ENCODE results near the gene GPHN.

Gene GPHN

DNA sequence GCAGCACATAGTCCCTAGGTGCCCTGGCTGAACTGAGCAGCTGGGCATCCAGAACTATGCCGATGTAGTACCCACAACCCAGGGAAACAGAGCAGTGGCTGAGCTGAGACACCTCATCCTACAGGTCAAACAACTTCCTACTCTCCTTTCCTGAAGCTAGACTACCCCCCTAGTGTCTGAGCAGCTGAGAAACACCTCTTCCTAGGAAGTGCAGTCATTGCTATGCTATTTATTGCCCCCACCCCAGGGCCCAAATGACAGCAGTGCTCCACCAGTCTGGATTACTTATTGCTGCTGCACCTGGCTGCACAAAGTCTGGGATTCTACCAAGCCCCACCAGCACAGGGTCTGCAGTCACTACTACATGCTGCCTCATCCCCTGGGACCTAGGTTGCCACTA lies 664.6 kb downstream of the GPHN start:
- Histone ChIP-seq H3K36me3 (ENCODE audit: control insufficient read depth in 2 of 2, insufficient read depth in 2 of 2, low read length in 2 of 2) (peaks cover 5 to 6% of the 10 kb centered on the region in 2 donors), H3K9ac (ENCODE audit: low read depth in 1 of 2, low read length in 2 of 2) (no peak overlapping the region), H3K4me1 (ENCODE audit: control insufficient read depth in 2 of 2, insufficient read depth in 2 of 2, low read length in 2 of 2) (peaks cover 0 to 2% of the 10 kb centered on the region in 2 donors), H3K4me3 (ENCODE audit: low read length in 2 of 2) (no peak overlapping the region), H3K9me3 (ENCODE audit: control insufficient read depth in 2 of 2, low read length in 2 of 2) (peaks cover 0 to 3% of the 10 kb centered on the region in 2 donors), H3K27me3 (ENCODE audit: control insufficient read depth in 2 of 2, insufficient read depth in 2 of 2, low read length in 2 of 2) (no peaks in the 10 kb centered on the region), H3K27ac (ENCODE audit: low read depth in 2 of 2, low read length in 2 of 2) (no peak overlapping the region)

DNA sequence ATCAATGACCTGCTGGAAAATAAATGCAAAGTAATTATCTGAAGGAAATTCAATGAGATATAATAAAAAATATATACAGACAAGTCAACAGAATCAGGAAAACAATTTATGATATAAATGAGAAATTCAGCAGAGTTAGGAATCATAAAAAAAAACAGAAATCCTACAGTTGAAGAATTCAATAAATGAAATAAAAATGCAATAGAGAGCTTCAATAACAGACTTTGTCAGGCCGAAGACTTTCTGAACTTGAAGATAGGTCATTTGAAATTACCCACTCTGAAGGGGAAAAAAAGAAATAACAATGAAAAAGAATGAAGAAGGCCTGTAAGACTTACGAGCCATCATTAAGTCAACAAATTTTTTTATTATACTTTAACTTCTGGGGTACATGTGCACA lies 665.8 kb downstream of the GPHN start:
- Histone ChIP-seq H3K9me3 (ENCODE audit: control insufficient read depth in 2 of 2, low read length in 2 of 2) (peaks cover 2 to 3% of the 10 kb centered on the region in 2 donors), H3K4me3 (ENCODE audit: low read length in 2 of 2) (no peak overlapping the region), H3K27me3 (ENCODE audit: control insufficient read depth in 2 of 2, insufficient read depth in 2 of 2, low read length in 2 of 2) (no peaks in the 10 kb centered on the region), H3K4me1 (ENCODE audit: control insufficient read depth in 2 of 2, insufficient read depth in 2 of 2, low read length in 2 of 2) (peaks cover 0 to 2% of the 10 kb centered on the region in 2 donors), H3K27ac (ENCODE audit: low read depth in 2 of 2, low read length in 2 of 2) (no peak overlapping the region), H3K9ac (ENCODE audit: low read depth in 1 of 2, low read length in 2 of 2) (no peak overlapping the region), H3K36me3 (ENCODE audit: control insufficient read depth in 2 of 2, insufficient read depth in 2 of 2, low read length in 2 of 2) (peaks cover 5 to 7% of the 10 kb centered on the region in 2 donors)

DNA sequence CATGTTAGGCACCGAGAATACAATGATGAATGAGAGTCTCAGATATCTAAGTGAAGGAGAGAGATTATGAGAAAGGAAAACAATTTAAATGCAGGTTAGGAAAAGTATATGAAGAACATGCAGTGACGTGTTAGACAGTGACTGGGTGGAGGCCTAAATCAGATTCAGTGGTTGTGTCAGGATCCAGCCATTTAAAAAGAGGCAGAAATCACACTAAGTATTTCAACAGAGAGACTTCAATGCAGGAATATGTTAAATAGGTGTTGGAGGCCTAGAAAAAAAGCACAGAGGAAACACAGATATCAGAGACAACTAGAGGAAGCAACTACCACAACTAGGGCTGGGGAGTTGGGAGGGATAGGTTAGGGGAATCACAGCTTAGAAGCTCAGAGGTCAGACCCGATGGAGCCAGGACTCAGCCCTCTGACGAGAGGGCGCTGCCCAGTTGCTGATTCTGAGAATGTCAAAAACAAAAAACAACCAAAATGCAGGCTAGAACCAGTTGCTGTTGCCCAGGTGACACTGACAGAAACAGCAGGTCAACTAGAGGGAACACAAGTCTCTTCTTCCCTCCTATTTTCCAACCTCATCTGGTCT lies 678.3 kb downstream of the GPHN start:
- Histone ChIP-seq H3K9me3 (ENCODE audit: control insufficient read depth in 2 of 2, low read length in 2 of 2) (no peaks in the 10 kb centered on the region), H3K27ac (ENCODE audit: low read depth in 2 of 2, low read length in 2 of 2) (no peak overlapping the region), H3K36me3 (ENCODE audit: control insufficient read depth in 2 of 2, insufficient read depth in 2 of 2, low read length in 2 of 2) (no peaks in the 10 kb centered on the region), H3K4me3 (ENCODE audit: low read length in 2 of 2) (no peak overlapping the region), H3K9ac (ENCODE audit: low read depth in 1 of 2, low read length in 2 of 2) (no peak overlapping the region), H3K4me1 (ENCODE audit: control insufficient read depth in 2 of 2, insufficient read depth in 2 of 2, low read length in 2 of 2) (no peaks in the 10 kb centered on the region), H3K27me3 (ENCODE audit: control insufficient read depth in 2 of 2, insufficient read depth in 2 of 2, low read length in 2 of 2) (no peaks in the 10 kb centered on the region)

DNA sequence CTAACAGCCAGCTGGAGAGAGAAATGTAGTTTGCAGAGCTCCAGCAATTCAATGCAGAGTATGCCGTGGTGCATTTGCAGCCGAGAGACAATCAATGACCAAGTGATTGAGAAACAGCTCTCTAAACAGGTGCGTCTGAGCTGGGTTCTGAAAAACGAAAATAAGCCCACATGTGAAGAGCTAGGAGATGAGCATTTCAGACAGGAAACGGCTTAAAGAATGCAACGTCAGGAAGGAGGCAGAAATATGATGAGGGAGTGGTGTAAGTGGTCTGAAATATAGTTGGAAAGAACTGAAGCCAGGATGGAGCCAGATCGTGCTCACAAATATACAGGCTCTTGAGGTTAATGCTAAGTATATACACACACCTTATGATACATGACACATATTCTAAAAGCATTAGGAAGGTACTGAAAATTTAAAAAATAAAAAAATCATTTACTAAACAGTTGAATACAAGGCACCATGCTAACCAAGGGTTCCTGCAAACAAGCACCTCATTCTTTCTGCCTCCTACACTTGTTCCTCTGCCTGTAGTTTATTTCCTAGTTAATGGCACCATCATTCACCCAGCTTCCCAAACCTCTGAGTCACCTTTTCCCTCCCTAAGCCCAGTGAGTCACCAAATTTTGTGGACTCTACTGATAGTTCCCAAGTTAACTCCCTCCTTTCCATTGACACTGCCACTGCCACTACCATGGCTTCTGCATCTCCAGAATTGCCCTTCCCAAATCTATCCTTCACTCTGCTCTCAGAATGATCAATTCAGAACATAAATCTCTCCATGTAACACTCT lies 679.0 kb downstream of the GPHN start:
- no peaks in the 10 kb centered on the region for H3K9me3 ChIP-seq (ENCODE audit: control insufficient read depth in 2 of 2, low read length in 2 of 2)
- H3K27me3 ChIP-seq (ENCODE audit: control insufficient read depth in 2 of 2, insufficient read depth in 2 of 2, low read length in 2 of 2) = no peaks in the 10 kb centered on the region
- no peaks in the 10 kb centered on the region for H3K36me3 ChIP-seq (ENCODE audit: control insufficient read depth in 2 of 2, insufficient read depth in 2 of 2, low read length in 2 of 2)
- no peaks in the 10 kb centered on the region for H3K4me1 ChIP-seq (ENCODE audit: control insufficient read depth in 2 of 2, insufficient read depth in 2 of 2, low read length in 2 of 2)
- H3K27ac ChIP-seq (ENCODE audit: low read depth in 2 of 2, low read length in 2 of 2) = peak overlapping the region in 1 of 2 donors; percentile 1
- H3K9ac ChIP-seq (ENCODE audit: low read depth in 1 of 2, low read length in 2 of 2) = no peak overlapping the region
- no peak overlapping the region for H3K4me3 ChIP-seq (ENCODE audit: low read length in 2 of 2)

DNA sequence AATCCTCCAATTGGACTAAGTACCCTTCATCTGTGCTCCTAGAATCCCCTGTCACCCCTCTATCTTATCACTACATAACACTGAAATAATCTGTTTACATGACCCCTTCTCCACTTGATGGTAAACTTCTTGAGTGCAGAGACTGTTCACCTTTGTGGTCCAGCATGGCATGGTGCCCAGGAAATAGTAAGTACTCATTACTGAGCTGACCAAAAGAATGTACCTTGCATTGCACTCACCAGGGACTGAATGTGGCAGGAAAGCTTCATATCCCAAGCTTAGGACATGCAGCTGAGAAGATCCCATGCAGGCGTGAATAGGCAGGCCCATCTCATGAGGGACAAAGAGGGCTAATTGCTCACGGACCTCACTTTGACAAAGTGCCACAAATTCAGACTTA lies 679.9 kb downstream of the GPHN start:
- H3K9ac ChIP-seq (ENCODE audit: low read depth in 1 of 2, low read length in 2 of 2) = no peak overlapping the region
- no peak overlapping the region for H3K27ac ChIP-seq (ENCODE audit: low read depth in 2 of 2, low read length in 2 of 2)
- H3K4me3 ChIP-seq (ENCODE audit: low read length in 2 of 2) = no peak overlapping the region
- no peaks in the 10 kb centered on the region for H3K36me3 ChIP-seq (ENCODE audit: control insufficient read depth in 2 of 2, insufficient read depth in 2 of 2, low read length in 2 of 2)
- no peaks in the 10 kb centered on the region for H3K27me3 ChIP-seq (ENCODE audit: control insufficient read depth in 2 of 2, insufficient read depth in 2 of 2, low read length in 2 of 2)
- H3K4me1 ChIP-seq (ENCODE audit: control insufficient read depth in 2 of 2, insufficient read depth in 2 of 2, low read length in 2 of 2) = no peaks in the 10 kb centered on the region
- no peaks in the 10 kb centered on the region for H3K9me3 ChIP-seq (ENCODE audit: control insufficient read depth in 2 of 2, low read length in 2 of 2)

DNA sequence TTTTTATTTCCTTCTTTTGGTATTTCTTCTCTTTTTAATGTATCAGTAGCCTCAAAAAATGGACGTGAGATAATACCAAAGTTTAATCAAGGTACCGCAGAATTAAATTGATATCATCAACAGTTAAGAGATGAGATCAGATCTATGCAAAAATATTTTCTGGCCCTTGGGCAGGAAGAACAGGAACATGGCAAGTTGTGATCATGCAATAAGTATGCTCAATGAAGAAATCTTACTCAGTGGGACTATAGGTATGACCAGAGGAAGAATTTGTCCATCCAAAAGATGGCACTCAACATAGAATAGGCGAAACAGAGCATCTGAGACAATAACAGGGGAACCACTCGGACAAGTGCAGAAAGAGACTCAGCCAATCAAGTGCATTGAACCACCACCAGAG lies 680.4 kb downstream of the GPHN start:
- no peak overlapping the region for H3K9ac ChIP-seq (ENCODE audit: low read depth in 1 of 2, low read length in 2 of 2)
- no peaks in the 10 kb centered on the region for H3K9me3 ChIP-seq (ENCODE audit: control insufficient read depth in 2 of 2, low read length in 2 of 2)
- no peaks in the 10 kb centered on the region for H3K27me3 ChIP-seq (ENCODE audit: control insufficient read depth in 2 of 2, insufficient read depth in 2 of 2, low read length in 2 of 2)
- H3K27ac ChIP-seq (ENCODE audit: low read depth in 2 of 2, low read length in 2 of 2) = no peak overlapping the region
- no peak overlapping the region for H3K4me3 ChIP-seq (ENCODE audit: low read length in 2 of 2)
- H3K36me3 ChIP-seq (ENCODE audit: control insufficient read depth in 2 of 2, insufficient read depth in 2 of 2, low read length in 2 of 2) = no peaks in the 10 kb centered on the region
- no peaks in the 10 kb centered on the region for H3K4me1 ChIP-seq (ENCODE audit: control insufficient read depth in 2 of 2, insufficient read depth in 2 of 2, low read length in 2 of 2)

DNA sequence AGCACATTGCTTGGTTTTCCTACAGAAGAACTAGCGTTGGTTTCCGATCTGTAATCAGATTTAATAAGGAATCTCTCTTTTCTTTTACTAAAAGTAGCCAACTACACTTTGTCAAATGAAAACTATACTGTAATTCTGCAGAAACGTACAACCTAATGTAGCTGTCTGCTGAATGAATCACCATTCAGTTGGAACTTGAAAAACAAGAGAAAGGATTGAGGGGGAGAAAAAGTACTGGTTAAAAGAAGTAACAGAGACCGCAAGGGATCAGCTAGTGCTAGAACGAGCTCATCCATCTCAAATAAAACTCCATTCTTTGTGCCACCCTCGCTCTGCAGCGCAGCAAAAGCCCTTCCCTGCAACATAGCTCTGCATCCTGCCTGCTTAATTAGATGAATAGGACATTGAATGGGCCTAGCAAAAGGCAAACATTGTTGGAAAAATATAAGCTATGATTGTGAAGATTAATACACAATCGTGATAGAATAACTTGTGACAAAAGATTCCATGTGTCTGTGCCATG lies 683.9 kb downstream of the GPHN start:
- no peaks in the 10 kb centered on the region for H3K4me1 ChIP-seq (ENCODE audit: control insufficient read depth in 2 of 2, insufficient read depth in 2 of 2, low read length in 2 of 2)
- H3K4me3 ChIP-seq (ENCODE audit: low read length in 2 of 2) = no peak overlapping the region
- H3K27ac ChIP-seq (ENCODE audit: low read depth in 2 of 2, low read length in 2 of 2) = no peak overlapping the region
- H3K9me3 ChIP-seq (ENCODE audit: control insufficient read depth in 2 of 2, low read length in 2 of 2) = no peaks in the 10 kb centered on the region
- H3K9ac ChIP-seq (ENCODE audit: low read depth in 1 of 2, low read length in 2 of 2) = no peak overlapping the region
- H3K36me3 ChIP-seq (ENCODE audit: control insufficient read depth in 2 of 2, insufficient read depth in 2 of 2, low read length in 2 of 2) = no peaks in the 10 kb centered on the region
- no peaks in the 10 kb centered on the region for H3K27me3 ChIP-seq (ENCODE audit: control insufficient read depth in 2 of 2, insufficient read depth in 2 of 2, low read length in 2 of 2)

DNA sequence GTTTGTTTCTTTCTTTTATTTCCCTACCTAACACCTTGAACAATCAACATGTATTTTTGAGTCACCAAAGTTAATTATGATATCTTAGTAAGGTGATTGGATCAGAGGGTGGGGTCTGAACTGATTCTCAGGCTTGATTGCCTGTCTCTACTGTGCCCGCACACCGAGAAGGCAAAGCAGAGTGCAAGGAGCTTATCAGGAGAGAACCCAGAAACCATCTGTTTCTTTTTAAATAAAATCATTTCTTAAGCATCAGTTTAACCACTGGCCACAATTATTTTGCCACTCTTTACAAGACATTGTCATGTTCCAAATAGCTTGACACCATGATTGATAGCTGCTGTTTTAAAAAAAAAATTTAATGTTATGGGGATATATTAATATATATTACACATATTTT lies 684.4 kb downstream of the GPHN start:
- H3K4me3 ChIP-seq (ENCODE audit: low read length in 2 of 2) = no peak overlapping the region
- no peak overlapping the region for H3K27ac ChIP-seq (ENCODE audit: low read depth in 2 of 2, low read length in 2 of 2)
- H3K36me3 ChIP-seq (ENCODE audit: control insufficient read depth in 2 of 2, insufficient read depth in 2 of 2, low read length in 2 of 2) = no peaks in the 10 kb centered on the region
- no peaks in the 10 kb centered on the region for H3K4me1 ChIP-seq (ENCODE audit: control insufficient read depth in 2 of 2, insufficient read depth in 2 of 2, low read length in 2 of 2)
- no peaks in the 10 kb centered on the region for H3K27me3 ChIP-seq (ENCODE audit: control insufficient read depth in 2 of 2, insufficient read depth in 2 of 2, low read length in 2 of 2)
- H3K9ac ChIP-seq (ENCODE audit: low read depth in 1 of 2, low read length in 2 of 2) = no peak overlapping the region
- no peaks in the 10 kb centered on the region for H3K9me3 ChIP-seq (ENCODE audit: control insufficient read depth in 2 of 2, low read length in 2 of 2)

DNA sequence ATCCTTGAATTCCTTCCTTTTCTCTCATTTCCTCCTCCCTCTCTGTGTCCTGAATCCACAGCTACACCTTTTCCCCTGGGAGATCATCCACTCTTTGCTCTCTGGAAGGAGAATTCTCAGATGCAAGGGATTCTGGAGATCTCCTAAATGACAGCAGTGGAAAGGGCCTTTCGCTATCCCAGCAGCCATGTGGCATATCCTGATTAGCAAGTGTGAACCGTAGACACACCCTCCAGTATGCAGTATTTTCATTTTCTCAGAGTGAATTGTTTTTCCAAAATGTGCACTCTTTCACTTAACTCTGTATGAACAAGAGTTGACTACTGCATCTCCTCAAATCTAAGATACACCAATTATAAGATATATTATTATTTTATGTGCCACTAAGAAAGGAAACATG lies 687.3 kb downstream of the GPHN start:
- H3K4me3 ChIP-seq (ENCODE audit: low read length in 2 of 2) = no peak overlapping the region
- no peaks in the 10 kb centered on the region for H3K9me3 ChIP-seq (ENCODE audit: control insufficient read depth in 2 of 2, low read length in 2 of 2)
- H3K9ac ChIP-seq (ENCODE audit: low read depth in 1 of 2, low read length in 2 of 2) = no peak overlapping the region
- H3K36me3 ChIP-seq (ENCODE audit: control insufficient read depth in 2 of 2, insufficient read depth in 2 of 2, low read length in 2 of 2) = no peaks in the 10 kb centered on the region
- no peaks in the 10 kb centered on the region for H3K4me1 ChIP-seq (ENCODE audit: control insufficient read depth in 2 of 2, insufficient read depth in 2 of 2, low read length in 2 of 2)
- no peak overlapping the region for H3K27ac ChIP-seq (ENCODE audit: low read depth in 2 of 2, low read length in 2 of 2)
- no peaks in the 10 kb centered on the region for H3K27me3 ChIP-seq (ENCODE audit: control insufficient read depth in 2 of 2, insufficient read depth in 2 of 2, low read length in 2 of 2)

DNA sequence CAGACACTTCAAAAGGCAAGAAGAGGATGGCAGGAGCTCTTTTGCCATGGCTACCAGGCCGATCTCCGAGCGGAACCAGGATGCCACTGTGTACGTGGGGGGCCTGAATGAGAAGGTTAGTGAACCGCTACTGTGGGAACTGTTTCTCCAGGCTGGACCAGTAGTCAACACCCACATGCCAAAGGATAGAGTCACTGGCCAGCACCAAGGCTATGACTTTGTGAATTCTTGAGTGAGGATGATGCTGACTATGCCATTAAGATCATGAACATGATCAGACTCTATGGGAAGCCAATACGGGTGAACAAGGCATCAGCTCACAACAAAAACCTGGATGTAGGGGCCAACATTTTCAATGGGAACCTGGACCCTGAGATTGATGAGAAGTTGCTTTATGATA lies 691.1 kb downstream of the GPHN start:
- H3K4me3 ChIP-seq (ENCODE audit: low read length in 2 of 2) = no peak overlapping the region
- no peak overlapping the region for H3K9ac ChIP-seq (ENCODE audit: low read depth in 1 of 2, low read length in 2 of 2)
- no peaks in the 10 kb centered on the region for H3K4me1 ChIP-seq (ENCODE audit: control insufficient read depth in 2 of 2, insufficient read depth in 2 of 2, low read length in 2 of 2)
- H3K9me3 ChIP-seq (ENCODE audit: control insufficient read depth in 2 of 2, low read length in 2 of 2) = no peaks in the 10 kb centered on the region
- no peak overlapping the region for H3K27ac ChIP-seq (ENCODE audit: low read depth in 2 of 2, low read length in 2 of 2)
- no peaks in the 10 kb centered on the region for H3K27me3 ChIP-seq (ENCODE audit: control insufficient read depth in 2 of 2, insufficient read depth in 2 of 2, low read length in 2 of 2)
- no peaks in the 10 kb centered on the region for H3K36me3 ChIP-seq (ENCODE audit: control insufficient read depth in 2 of 2, insufficient read depth in 2 of 2, low read length in 2 of 2)

Data from mucosa of rectum (tissue), 2 donors.